Endothelial cell of umbilical vein (primary cell): Measurements from ENCODE around the gene TIMM17A. TPM values are rescaled to one million over a fixed set of nuclear protein-coding genes. Genes with fewer than 3 reads are reported as not detected.
A peak's percentile ranks its signal among the peaks of the same experiment; 100 is the strongest.

ENCODE experiments used
- BruUV-seq: library from RNA; stranded (reverse); fragments of 400-500 nt; replicated peaks from 2 replicates; lab custom pipeline; 2021; lab: Mats Ljungman, UMichigan
- CTCF ChIA-PET: fragments of 300-600, 350-600 bp; sonication (Branson Sonifier 250); formaldehyde crosslinking; loops from one replicate; lab custom pipeline; 2021; ENCODE audit warnings: antibody characterized with exemption, inconsistent platforms; lab: Charles Lee
- POLR2A ChIA-PET: fragments of 300-600, 350-600 bp; sonication (Branson Sonifier 250); formaldehyde crosslinking; loops from one replicate; lab custom pipeline; 2021; ENCODE audit warnings: antibody characterized with exemption, inconsistent platforms; lab: Charles Lee
- DNase-seq: peaks from one replicate; pipeline ENCODE4 v3.0.0-alpha.2; 2011; ENCODE audit warnings: low read depth, low spot score
- FAIRE-seq: peaks from 2 replicates; lab custom pipeline; 2011; peaks lifted over from hg19 to GRCh38; lab: Jason Lieb, UNC
- H2AFZ ChIP-seq: 2 replicates; pipeline ENCODE4 v1.6.0; 2012; ENCODE audit warnings: low read depth, low read length, control low read depth, inconsistent platforms
- H3K27ac ChIP-seq: 2 replicates; pipeline ENCODE4 v1.5.1; 2011; ENCODE audit warnings: low read depth, mild to moderate bottlenecking, control low read depth, low read length, moderate library complexity; ENCODE audit not compliant: insufficient read depth
- H3K27me3 ChIP-seq, 2 experiments: 2 replicates each; pipeline versions ENCODE4 v1.6.0 to v1.6.1; 2011; ENCODE audit warnings: low read length in 2 of 2, mixed read lengths in 1 of 2; ENCODE audit not compliant: control insufficient read depth in 2 of 2, insufficient read depth in 2 of 2
- H3K36me3 ChIP-seq, 2 experiments: 2 replicates in 1 of 2; 3 replicates in 1 of 2; pipeline ENCODE4 v1.5.1; 2011; ENCODE audit warnings: low read length in 2 of 2, mild to moderate bottlenecking in 1 of 2, moderate library complexity in 1 of 2; ENCODE audit not compliant: control insufficient read depth in 2 of 2, insufficient read depth in 2 of 2; ENCODE audit errors: extremely low read depth in 1 of 2
- H3K4me1 ChIP-seq: 3 replicates; pipeline ENCODE4 v1.5.1; 2011; ENCODE audit warnings: mild to moderate bottlenecking, low read length; ENCODE audit not compliant: control insufficient read depth, insufficient read depth; ENCODE audit errors: extremely low read depth
- H3K4me2 ChIP-seq: 2 replicates; pipeline ENCODE4 v1.6.1; 2011; ENCODE audit warnings: low read length, control low read depth, mixed read lengths; ENCODE audit not compliant: insufficient read depth
- H3K4me3 ChIP-seq, 3 experiments: fragments of 200-600 bp in 1 of 3; sonication (generic), shearing (Covaris generic) in 1 of 3; replicated peaks in 1 of 3; 2 replicates each; pipeline ENCODE4 v1.5.1; 2011 to 2016; ENCODE audit warnings: control low read depth in 3 of 3, low read length in 3 of 3, mild to moderate bottlenecking in 2 of 3, inconsistent platforms in 1 of 3, low read depth in 1 of 3, moderate library complexity in 1 of 3; ENCODE audit not compliant: insufficient read depth in 1 of 3
- H3K79me2 ChIP-seq: 2 replicates; pipeline ENCODE4 v1.6.0; 2012; ENCODE audit warnings: low read length, inconsistent platforms; ENCODE audit not compliant: control insufficient read depth, insufficient read depth
- H3K9ac ChIP-seq: replicated peaks from 2 replicates; pipeline ENCODE3; 2011; ENCODE audit warnings: low read length, control low read depth; ENCODE audit not compliant: insufficient read depth; ENCODE audit errors: extremely low read depth
- H3K9me1 ChIP-seq: replicated peaks from 3 replicates; pipeline ENCODE4 v1.6.0; 2011; ENCODE audit warnings: mild to moderate bottlenecking, low read length; ENCODE audit not compliant: control insufficient read depth, insufficient read depth; ENCODE audit errors: extremely low read depth
- H3K9me3 ChIP-seq: replicated peaks from 2 replicates; pipeline ENCODE4 v1.5.1; 2012; ENCODE audit warnings: low read length, inconsistent platforms; ENCODE audit not compliant: control insufficient read depth, insufficient read depth
- H4K20me1 ChIP-seq: replicated peaks from 2 replicates; pipeline ENCODE3; 2011; ENCODE audit warnings: mild to moderate bottlenecking, low read length; ENCODE audit not compliant: control insufficient read depth, insufficient read depth; ENCODE audit errors: extremely low read depth
- CTCF ChIP-seq, 2 donors: IDR thresholded peaks; 1 replicate in 1 of 2; 2 replicates in 1 of 2; pipeline ENCODE4 v1.5.1; 2011; ENCODE audit warnings: low read length in 2 of 2, mild to moderate bottlenecking in 2 of 2, moderate library complexity in 2 of 2, control low read depth in 1 of 2, inconsistent platforms in 1 of 2, low read depth in 1 of 2; ENCODE audit not compliant: insufficient read depth in 1 of 2; ENCODE audit errors: extremely low read depth in 1 of 2
- EZH2 ChIP-seq: IDR thresholded peaks from 2 replicates; pipeline ENCODE4 v1.6.1; 2012; ENCODE audit warnings: borderline replicate concordance, low read depth, mild to moderate bottlenecking, moderate library complexity, low read length, inconsistent platforms; ENCODE audit not compliant: severe bottlenecking
- FOS ChIP-seq: IDR thresholded peaks from 2 replicates; pipeline ENCODE4 v1.6.1; 2011; ENCODE audit warnings: mild to moderate bottlenecking, low read length, moderate library complexity, borderline replicate concordance; ENCODE audit not compliant: insufficient read depth
- GATA2 ChIP-seq: IDR thresholded peaks from 2 replicates; pipeline ENCODE4 v1.7.0; 2011; ENCODE audit warnings: low read depth, mild to moderate bottlenecking, moderate library complexity, mixed read lengths, low read length; ENCODE audit not compliant: insufficient read length, insufficient read depth
- JUN ChIP-seq: IDR thresholded peaks from 2 replicates; pipeline ENCODE4 v1.6.1; 2011; ENCODE audit warnings: borderline replicate concordance, low read depth; ENCODE audit not compliant: insufficient read length, insufficient read depth
- MAX ChIP-seq: IDR thresholded peaks from 2 replicates; pipeline ENCODE4 v1.6.1; 2011; ENCODE audit not compliant: insufficient read depth, insufficient read length
- MYC ChIP-seq: IDR thresholded peaks from one replicate; pipeline ENCODE4 v1.6.1; 2011; ENCODE audit warnings: mild to moderate bottlenecking, low read depth, low read length
- POLR2A ChIP-seq: IDR thresholded peaks from 2 replicates; pipeline ENCODE4 v1.6.1; 2012; ENCODE audit warnings: low read depth, mild to moderate bottlenecking, control low read depth, low read length
- POLR2AphosphoS5 ChIP-seq: IDR thresholded peaks from 2 replicates; pipeline ENCODE4 v1.6.1; 2012; ENCODE audit warnings: low read depth, mild to moderate bottlenecking, control low read depth, low read length, moderate library complexity; ENCODE audit not compliant: insufficient read depth
- dilution Hi-C: fragments of 300-500 bp; cut with MboI; formaldehyde crosslinking; loops from one replicate; pipeline ENCODE4 v1.15.0; 2019; ENCODE audit warnings: low sequenced_read_pairs; ENCODE audit not compliant: extremely low pct_ligation_motif_present
- intact Hi-C: fragments of 100-400 bp; cut with micrococcal nuclease; formaldehyde crosslinking; loops from one replicate; pipeline ENCODE4 v1.10.0; 2022
- polyA plus RNA-seq, 4 experiments: library from polyadenylated mRNA; depleted of rRNA in 3 of 4; stranded (reverse) in 3 of 4; unstranded in 1 of 4; fragments of >200 nt; gene quantifications; 2 replicates each; pipeline versions ENCODE4 v1.2.1 to v1.2.3, GENCODE V29; 2011 to 2012; ENCODE audit warnings: missing spikeins in 1 of 4
- total RNA-seq: library from RNA; stranded (reverse); gene quantifications from 2 replicates; pipeline ENCODE4 v1.2.3, GENCODE V29; 2021

TIMM17A gene
- total and polyA plus RNA-seq, 2 donors (not counting 3 experiments of a cell fraction or from before 2014, with no cell fraction given): 57.9 to 105 TPM

- DNase-seq (peak; percentile 83), FAIRE-seq (peak; percentile 98)
- Histone ChIP-seq H3K4me2 (peak within 1 kb of the TSS; percentile 13), H3K27ac (no peak within 1 kb of the TSS), H4K20me1 (no peaks in the 10 kb centered on the region), H3K4me1 (peaks cover 9% of the 10 kb centered on the region), H2AFZ (peak within 1 kb of the TSS; percentile 78), H3K9me3 (no peaks in the 10 kb centered on the region), H3K9me1 (no peaks in the 10 kb centered on the region), H3K27me3 (peaks cover 11 to 13% of the 10 kb centered on the region in 2 experiments), H3K4me3 (peak within 1 kb of the TSS in 1 of 3 experiments; percentile 25), H3K79me2 (no peaks in the 10 kb centered on the region), H3K9ac (no peak within 1 kb of the TSS), H3K36me3 (no peaks in the 10 kb centered on the region)
- ChIA-PET POLR2A (interaction anchor here (0.6 to 1.1 kb wide), 5 partner anchors 10 to 439 kb away, joined by 3 to 8 read pairs (median 3); no protein-coding TSS in a partner anchor), CTCF (interaction anchor here (0.9 to 2.9 kb wide), 12 partner anchors 13 to 69 kb away, joined by 3 to 31 read pairs (median 6); no protein-coding TSS in a partner anchor)
- intact Hi-C loops: loop anchor here (2.0 kb wide), 2 partner anchors 14 to 50 kb away; no protein-coding TSS in a partner anchor
- TF ChIP-seq FOS (no peak), EZH2 (peak; percentile 21)
- dilution Hi-C loops: no loop called here
- BruUV-seq: no TSS peak
These were observed 8.9 kb upstream of the TIMM17A start, which contains the start of gene LMOD1 for GRCh38 chr1:201946224-201946908. Gene LMOD1, minus strand, starts transcription at chr1:201946548. Its CDS starts 208 bp downstream, at chr1:201946340.

- Histone ChIP-seq H3K9me1 (no peaks in the 10 kb centered on the region), H4K20me1 (no peaks in the 10 kb centered on the region), H2AFZ (no peak overlapping the region), H3K9ac (no peak overlapping the region), H3K27me3 (peaks cover 11 to 13% of the 10 kb centered on the region in 2 experiments), H3K4me2 (no peak overlapping the region), H3K9me3 (no peaks in the 10 kb centered on the region), H3K4me3 (no peak overlapping the region), H3K4me1 (peaks cover 9% of the 10 kb centered on the region), H3K36me3 (no peaks in the 10 kb centered on the region), H3K27ac (no peak overlapping the region), H3K79me2 (no peaks in the 10 kb centered on the region)
- TF ChIP-seq MAX (no peak), MYC (no peak), POLR2A (no peak), EZH2 (no peak), FOS (no peak), POLR2AphosphoS5 (no peak), JUN (no peak), GATA2 (no peak), CTCF (IDR thresholded peaks at IDR 0.05; ENCODE audit: extremely low read depth in 1 of 2, insufficient read depth in 1 of 2, low read depth in 1 of 2, low read length in 2 of 2) (no peak)
- CTCF ChIA-PET: no interaction called here
- DNase-seq (no peak), FAIRE-seq (no peak)
- BruUV-seq: no TSS peak
- intact Hi-C loops (loop anchor here (2.0 kb wide), 2 partner anchors 15 to 51 kb away; no protein-coding TSS in a partner anchor), dilution Hi-C loops (no loop called here)
- POLR2A ChIA-PET: no interaction called here
These were observed 7.7 kb upstream of the TIMM17A start for GRCh38 chr1:201947697-201948008.
